Measurements from ENCODE around the gene SLC4A8.

Gene SLC4A8

GRCh38 chr12:51528852-51529650 is 104.4 kb downstream of the SLC4A8 start:
- no peak for DNase-seq

DNA sequence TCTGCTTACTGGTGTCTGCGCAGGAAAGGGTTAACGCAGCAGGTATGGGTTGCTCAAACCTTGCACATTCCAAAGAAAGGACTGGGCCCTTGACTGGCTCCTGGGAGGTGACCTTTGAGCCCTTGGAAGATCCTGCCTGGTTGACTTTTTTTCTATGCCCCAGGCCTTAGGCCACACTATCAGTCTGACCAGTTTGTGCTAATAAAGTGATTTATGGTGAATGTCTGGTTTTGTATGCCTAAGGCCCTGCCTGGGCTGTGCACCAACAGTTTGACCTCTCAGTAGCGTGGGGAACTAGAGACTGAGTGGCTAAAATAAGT is 105.0 kb downstream of the SLC4A8 start:
- no peak for DNase-seq

- DNase-seq, result no peak
Observed at GRCh38 chr12:51530208-51530607, 105.6 kb downstream of the SLC4A8 start.

GRCh38 chr12:51531284-51531977 is 106.8 kb downstream of the SLC4A8 start:
- no peak for DNase-seq

GRCh38 chr12:51531978-51532497 is 107.4 kb downstream of the SLC4A8 start:
- peak; percentile 76 to 77 for DNase-seq

GRCh38 chr12:51533799-51534198 is 109.2 kb downstream of the SLC4A8 start:
- DNase-seq, result no peak

GRCh38 chr12:51534216-51535074 is 109.8 kb downstream of the SLC4A8 start:
- no peak for DNase-seq

GRCh38 chr12:51536159-51536558 is 111.5 kb downstream of the SLC4A8 start:
- DNase-seq, result no peak

- no peak for DNase-seq
Observed at GRCh38 chr12:51538149-51538548, 113.5 kb downstream of the SLC4A8 start.

DNA sequence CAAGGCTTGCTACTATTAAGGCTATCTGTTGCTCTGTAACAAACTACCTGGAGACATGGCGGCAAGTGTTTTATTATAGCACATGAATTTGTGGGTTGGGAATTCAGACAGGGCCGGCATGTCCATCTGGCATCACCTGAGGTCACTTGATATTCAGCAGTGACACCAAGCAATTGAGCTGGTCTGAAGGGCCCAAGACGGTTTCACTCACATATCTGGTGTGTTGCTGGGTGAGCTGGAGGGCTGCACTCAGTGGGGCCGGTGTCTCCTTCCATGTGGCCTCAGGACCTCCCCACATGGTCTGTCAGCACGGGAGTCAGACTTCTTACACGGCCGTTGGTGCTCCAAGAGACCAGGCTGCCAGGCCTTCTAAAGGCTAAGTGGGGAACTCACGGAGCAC is 114.0 kb downstream of the SLC4A8 start:
- DNase-seq, result no peak

- no peak for DNase-seq
Observed at GRCh38 chr12:51540996-51541395, 116.4 kb downstream of the SLC4A8 start.

DNA sequence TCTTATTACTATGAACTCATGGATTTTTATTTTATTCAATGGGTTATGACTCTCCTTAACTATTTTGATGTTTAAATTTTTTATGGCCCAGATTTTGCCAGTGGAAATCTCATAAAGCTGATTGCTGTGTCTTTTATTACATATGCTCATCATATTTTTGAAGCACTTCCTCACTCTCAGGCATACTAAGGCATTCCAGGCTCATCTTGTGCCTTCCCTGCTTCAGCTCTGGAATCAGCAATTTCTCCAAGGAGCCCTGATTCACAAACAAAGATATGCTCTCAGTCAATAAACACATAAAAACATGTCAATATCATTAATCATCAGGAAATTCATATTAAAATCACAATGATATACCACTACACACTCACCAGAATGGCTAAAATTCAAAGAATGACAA is 121.5 kb downstream of the SLC4A8 start:
- no peak for DNase-seq

- DNase-seq, result no peak
Observed at GRCh38 chr12:51547606-51548005, 123.0 kb downstream of the SLC4A8 start.

GRCh38 chr12:51548241-51548640 is 123.6 kb downstream of the SLC4A8 start:
- DNase-seq, result no peak

GRCh38 chr12:51549637-51550036 is 125.0 kb downstream of the SLC4A8 start:
- DNase-seq, result no peak

All from CD4-positive, alpha-beta T cell treated with Interleukin-1 beta for 1 hour (primary cell).